HG03460 (cell line): ENCODE results near the gene MKX.

Experiments
- ATAC-seq: cut with Tn5 transposase; IDR thresholded peaks from one replicate; pipeline ENCODE4 v1.9.1; 2021; ENCODE audit not compliant: unreplicated experiment

Gene MKX, protein sequence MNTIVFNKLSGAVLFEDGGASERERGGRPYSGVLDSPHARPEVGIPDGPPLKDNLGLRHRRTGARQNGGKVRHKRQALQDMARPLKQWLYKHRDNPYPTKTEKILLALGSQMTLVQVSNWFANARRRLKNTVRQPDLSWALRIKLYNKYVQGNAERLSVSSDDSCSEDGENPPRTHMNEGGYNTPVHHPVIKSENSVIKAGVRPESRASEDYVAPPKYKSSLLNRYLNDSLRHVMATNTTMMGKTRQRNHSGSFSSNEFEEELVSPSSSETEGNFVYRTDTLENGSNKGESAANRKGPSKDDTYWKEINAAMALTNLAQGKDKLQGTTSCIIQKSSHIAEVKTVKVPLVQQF

DNA sequence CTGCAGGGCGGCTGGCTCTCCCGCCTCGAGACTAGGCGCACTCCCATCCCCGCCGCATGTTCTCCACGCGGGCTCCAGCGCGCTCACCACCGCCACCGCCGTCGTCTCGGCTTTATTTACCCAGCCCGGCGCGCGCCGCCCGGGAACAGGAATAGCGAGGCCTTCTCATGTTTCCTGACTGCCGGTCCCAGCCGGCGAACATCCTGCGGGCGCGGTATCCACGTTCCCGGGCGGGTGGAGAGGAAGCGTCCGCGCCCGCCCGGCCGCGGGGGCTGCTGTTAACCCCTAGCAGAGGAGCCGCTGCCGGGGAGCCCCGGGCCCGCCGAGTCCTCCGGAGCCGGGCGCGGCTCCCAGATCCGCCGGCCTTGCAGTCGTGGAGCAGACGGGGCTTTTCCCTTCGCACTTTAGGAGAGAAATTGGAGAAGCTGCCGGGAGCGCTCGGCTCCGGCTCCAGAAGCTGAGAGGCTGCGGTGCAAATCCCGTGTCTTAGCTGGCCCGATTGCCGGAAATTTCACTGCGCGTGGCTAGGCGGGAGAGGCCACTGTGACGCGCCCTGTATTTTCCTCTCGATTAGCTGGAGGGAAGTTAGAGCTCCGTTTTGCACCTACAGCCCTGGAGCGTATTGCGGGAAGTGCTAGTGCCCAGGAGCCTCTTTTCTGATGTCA is at the start of gene MKX:
MKX (minus strand) TSS at position 88 of the 665 bp plus-strand sequence. CDS start 2,404 bp downstream, outside the sequence.
- no peak for ATAC-seq

DNA sequence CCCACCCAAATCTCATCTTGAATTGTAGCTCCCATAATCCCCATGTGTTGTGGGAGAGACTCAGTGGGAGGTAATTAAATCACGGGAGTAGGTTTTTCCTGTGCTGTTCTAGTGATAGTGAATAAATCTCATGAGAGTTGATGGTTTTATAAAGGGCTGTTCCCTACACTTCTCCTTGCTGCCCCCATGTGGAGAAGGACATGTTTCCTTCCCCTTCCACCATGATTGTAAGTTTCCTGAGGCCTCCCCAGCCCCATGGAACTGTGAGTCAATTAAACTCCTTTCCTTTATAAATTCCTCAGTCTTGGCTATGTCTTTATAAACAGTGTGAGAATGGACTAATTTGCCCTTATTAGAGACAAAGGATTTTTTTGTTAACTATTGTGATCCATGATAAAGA is 48.5 kb upstream of the MKX start:
- no peak for ATAC-seq

DNA sequence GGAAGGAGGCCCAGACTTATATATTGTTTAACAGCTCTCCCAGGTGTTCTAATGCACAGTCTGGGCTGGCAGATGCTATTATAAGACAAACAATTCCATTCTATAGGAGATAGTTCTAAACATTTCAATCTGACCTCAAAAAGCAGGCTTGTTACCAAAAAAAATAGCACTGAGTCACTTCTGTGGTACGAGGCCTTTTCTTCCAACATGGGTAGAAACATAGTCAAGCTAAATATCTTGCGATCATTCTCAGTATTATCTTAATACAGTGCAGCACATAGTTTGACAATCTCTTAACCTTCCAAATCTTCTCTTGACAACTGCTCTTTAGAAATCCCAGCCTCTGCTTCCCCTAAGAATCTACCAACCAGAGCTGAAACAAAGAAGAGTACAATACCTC is 46.6 kb upstream of the MKX start:
- no peak for ATAC-seq

DNA sequence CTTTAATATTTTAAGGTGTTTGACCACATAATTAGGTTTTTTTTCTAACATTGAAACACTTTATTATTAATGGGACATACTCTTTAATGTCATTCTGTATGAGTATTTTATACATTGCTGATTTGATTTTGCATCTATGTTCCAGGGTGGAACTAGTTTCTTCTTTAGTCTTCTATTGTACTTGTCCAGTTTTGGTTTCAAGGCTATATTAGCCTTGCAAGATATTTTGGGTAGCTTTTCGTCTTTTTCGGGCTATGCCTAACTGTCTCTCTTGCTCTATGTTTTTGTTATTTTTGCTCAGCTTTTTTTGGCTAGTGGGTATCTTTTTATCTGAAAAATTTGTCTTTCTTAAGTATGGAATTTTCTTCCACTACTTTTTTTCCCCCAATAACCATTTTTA is 38.7 kb upstream of the MKX start:
- no peak for ATAC-seq

DNA sequence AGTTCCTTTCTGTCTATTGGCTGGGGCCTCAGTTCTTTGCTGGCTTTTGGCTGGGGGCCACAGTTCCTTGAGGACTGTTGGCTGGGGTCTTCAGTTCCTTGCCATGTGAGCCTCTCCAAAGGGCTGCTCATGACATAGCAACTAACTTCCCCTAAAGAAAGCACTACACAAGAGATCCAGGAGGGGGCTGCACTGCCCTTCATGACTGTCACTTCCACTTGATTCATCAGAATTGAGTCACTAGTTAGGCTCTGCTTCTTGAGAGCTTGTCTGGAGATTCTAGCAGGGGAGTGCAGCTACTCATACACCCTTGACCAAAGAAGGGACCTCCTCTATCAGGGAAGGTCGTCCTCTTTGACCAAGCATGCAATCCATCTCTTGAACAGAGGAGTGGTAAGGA is 38.0 kb upstream of the MKX start:
- ATAC-seq, result no peak

DNA sequence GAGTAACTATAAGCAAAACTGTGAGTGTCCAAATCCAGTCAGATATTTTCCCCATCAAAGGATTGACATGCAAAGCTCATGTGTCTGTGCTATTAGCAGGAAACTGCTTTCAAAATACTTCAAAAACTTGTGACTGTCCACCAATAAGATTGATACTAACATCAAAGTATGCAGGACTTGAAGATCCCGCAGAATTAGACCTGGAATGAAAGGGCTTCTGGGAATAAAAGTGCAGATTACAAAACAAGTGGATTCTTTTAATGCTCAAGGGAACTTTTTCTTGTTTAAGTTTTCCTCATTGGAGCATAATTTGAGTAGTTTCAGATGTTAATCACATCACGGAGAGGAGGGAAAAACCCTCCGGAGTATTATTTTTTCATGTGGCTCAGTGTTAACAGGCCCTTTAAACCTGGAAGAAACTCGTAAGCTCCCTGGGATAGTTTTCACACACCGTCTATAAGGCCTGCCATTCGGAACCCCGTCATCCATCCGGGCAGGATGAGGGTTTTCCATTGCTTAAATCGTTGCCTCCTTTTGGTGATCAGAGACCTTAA is 33.9 kb upstream of the MKX start:
- ATAC-seq, result no peak

DNA sequence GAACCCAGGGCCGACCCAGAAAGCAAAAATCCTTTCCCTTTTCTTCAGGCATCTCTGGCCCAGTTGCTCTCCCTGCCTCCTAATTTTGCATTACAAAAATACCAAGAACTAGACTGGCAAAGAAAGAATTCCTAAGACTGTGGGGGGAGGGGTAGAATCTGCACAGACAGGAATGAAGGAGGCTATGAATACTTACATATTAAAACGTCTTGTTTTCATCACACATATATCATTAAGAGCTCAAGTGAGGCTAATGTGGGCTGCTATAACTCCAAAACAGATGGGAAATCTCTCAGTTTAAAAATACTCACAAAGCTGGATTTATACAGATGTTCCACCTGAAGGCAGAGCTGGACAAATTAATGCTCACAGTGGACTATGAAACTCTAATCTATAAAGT is 29.2 kb upstream of the MKX start:
- no peak for ATAC-seq

DNA sequence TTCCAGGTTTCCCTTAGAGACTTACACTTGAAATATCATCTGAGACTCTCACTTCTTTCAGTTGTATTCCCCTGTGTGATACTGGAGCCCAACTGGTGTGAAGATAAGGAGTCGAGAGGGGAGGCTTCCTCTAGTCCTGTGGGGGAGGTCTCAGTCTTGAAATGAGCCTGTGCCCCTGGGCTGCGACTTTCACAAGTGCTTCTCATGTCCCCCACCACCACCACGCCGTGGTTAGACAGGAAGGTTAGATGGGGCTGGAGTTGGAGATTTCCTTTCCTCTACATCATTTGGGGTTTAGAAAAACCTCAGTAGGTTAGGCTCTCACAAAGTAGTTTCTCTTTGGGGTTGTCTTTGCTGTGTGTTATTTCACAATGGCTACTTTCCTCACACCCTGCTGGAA is 25.6 kb upstream of the MKX start:
- no peak for ATAC-seq

DNA sequence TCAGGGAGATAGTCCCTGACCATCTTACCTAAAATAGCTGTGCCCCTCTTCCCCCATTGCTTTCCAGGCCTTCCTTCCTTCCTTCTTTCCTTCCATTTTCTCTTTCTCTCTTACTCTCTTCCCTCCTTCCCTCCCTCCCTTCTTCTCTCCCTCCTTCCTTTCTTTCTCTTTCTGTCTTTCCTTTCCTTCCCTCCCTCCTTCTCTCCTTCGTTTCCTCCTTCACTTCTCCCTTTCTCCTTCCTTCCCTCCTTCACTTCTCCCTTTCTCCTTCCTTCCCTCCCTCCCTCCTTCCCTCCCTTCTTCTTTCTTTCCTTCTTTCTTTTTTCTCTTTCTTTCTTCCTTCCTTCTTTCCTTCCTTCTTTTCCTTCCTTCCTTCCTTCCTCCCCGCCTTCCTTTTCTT is 24.6 kb upstream of the MKX start:
- ATAC-seq, result no peak

DNA sequence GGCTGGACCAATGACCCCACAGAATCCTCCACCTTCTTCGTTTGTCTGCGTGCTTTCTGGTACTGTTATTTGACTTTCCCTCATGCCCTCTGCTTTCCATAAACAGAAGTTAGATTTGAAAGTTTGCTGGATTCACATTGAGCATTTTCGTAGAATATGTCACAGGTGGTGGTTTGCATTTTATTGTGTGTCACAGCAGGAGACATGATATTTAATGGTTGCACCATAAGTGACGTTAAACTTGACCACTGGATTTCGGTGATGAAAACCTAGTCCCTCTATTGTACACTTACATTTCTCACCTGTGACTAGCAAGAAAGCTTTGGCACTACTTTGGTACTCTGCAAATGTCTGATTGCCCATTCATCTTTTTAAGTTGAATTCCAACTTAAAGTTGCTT is 15.2 kb upstream of the MKX start:
- no peak for ATAC-seq

DNA sequence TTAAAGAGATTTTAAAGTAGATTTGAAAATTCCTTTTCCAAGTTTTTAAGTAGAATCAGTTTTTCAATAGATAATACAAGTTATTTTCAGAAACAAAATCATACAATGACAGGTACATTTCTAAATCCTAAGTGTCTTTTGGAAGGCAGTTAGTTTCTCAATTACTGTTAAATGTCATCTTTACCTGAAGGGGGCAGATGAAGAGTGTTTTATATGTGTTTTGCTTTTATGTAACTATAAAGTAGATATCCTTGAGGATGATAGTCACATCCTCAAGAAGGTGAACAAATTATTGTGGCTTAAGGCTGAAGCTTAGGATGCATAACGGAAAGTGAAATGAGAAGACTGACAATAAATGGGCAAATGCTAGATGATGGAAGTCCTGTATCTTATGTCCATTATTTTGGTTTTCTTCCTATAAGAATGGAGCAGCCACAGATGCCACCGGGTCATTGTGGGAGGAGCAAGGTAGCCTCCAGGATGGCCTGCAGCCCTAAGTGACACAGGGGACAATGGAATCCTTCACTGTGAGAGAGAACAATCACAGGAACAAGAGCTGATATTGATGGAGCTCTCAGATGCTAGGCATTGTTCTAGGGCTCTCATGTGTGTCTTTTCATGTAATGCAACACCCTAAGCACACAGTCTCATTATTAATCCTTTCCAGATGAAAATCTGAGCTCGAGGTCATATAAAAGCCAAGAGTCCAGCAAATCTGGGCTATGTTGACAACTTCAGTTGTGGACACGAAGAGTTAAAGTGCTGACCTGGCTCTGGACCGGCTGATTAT is 14.1 kb upstream of the MKX start:
- no peak for ATAC-seq

DNA sequence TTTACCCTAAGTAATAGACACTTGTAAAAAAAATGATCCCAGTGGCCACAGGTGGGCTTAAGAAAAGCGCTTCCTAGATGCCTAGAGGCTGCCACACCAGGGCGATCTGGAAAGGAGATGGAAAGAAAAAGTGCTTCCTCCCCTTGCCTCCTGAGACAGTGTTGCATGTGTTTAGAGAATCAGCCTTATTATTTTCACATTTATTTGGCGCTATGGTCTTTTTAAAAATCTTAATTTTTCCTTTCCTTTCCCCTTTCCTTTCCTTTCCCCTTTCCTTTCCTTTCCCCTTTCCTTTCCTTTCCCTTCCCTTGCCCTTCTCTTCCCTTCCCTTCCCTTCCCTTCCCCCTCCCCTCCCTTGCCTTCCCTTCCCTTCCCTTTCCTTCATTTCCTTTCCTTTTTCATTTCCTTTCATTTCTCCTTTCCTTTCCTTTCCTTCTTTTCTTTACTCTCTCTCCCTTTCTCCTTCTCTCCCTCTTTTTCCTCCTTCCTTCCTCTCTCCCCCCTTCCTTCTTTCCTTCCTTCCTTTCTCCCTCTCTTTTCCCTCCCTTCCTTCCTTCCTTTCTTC is 7.1 kb upstream of the MKX start:
- ATAC-seq, result no peak

DNA sequence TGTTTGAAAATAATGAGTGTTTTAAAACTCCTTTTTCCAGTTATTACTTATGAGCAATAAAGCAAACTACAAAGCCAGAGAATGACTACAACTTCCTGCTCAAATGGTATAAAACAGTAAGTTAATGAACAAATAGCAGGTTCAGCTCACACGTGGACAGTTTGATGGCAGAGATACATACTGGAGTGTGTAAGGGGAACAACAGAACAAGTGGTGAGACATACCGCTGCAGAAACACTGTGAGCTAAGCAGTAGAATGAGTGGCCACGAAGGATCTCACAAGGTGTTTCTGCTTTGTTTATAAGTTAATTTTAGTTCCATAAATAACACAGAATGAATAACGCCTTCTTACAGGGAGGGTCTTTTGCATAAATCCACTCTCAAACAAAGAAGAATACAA is 3.0 kb upstream of the MKX start:
- ATAC-seq, result no peak

DNA sequence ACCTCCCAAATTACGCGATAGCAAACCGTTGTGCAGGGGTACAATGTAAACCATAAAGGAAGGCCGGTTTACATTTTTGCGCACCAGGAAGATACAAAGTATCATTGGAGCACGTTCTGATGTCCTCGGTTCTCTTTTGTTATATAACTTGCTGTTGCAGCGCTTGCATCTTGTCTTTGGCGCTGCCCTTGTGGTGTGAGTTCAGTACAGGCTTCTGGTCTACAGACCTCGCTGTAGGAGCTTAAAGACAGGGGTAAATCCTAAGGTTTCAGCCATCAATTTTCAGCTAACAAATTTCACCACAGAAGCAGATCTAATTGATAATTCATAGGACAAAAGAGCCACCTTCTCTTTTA is 1.5 kb upstream of the MKX start:
- no peak for ATAC-seq

DNA sequence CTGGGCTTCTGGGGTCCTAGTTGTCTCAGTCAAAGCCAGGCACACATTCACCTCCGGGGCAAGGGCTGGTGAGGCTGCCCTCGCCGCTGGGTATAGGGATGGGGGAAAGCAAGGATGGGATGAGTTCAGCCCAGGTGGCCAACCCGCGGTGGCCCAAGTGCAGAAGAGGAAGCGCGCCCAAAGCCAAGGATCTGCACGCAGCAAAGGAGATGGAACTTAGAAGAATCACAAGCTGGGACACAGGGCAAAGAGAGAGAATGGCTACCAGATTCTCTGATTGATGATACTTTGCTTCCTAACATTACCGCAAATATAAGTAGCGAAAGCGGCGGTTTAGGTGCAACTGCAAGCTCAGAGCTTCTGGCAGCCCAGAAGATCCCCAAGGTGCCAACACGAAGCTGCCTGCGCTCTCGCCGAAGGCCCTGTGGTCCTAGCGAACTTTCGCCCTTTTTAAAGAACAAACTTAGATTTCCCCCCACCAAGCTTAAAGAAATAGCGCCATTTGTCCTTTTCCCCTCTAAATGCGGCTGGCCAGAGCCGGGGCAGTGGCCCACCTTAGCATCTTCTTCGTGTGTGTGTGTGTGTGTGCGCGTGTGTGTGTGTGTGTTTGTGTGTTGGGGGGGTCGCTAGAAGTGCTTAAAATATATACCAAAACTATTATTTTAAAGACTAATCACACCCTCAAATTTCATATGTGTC is 927 bp upstream of the MKX start:
- no peak for ATAC-seq

DNA sequence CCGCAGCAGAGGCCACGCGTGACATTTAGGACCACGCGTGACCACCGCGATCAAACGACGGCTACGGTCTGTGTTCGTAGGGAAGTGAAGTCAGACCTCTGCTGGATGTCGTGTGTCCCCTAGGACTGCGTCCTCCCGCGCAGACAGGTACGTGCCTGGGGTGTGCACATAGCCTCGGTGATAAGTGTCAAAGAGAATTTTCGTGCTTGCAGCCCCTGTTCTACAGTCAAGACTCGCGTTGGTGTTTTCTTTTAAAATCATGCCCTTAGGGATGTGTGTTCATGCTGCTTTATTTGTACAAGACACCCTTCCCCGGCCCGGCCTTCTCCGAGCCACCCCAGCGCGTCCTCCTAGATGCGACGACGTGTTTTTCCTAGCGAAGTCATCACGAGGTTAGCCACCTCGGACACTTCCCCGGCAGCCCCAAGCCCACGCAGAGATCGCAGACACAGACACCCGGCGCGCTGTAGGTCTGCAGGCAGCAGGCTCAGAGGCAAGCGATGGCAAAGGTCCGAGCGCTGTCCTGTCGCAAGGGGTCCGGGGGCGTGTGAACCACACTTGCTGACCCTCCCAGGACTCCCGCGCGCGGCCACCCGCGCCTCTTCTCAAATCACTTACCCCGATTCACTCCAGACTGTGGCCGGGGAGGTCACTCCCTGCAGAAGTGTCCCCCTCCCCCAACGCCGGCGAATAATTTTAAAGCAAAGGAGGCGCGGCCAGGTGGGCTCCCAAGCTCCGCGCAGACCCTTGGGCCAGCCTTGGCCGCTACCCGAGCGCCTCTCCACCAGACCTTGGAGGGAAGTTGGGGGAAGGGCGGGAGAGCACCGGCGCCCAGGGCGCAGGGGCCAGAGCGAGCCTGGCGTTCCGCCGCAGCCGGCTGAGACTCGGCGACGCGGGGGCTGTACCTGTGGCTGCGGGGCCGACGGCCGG is 552 bp downstream of the MKX start:
- no peak for ATAC-seq

DNA sequence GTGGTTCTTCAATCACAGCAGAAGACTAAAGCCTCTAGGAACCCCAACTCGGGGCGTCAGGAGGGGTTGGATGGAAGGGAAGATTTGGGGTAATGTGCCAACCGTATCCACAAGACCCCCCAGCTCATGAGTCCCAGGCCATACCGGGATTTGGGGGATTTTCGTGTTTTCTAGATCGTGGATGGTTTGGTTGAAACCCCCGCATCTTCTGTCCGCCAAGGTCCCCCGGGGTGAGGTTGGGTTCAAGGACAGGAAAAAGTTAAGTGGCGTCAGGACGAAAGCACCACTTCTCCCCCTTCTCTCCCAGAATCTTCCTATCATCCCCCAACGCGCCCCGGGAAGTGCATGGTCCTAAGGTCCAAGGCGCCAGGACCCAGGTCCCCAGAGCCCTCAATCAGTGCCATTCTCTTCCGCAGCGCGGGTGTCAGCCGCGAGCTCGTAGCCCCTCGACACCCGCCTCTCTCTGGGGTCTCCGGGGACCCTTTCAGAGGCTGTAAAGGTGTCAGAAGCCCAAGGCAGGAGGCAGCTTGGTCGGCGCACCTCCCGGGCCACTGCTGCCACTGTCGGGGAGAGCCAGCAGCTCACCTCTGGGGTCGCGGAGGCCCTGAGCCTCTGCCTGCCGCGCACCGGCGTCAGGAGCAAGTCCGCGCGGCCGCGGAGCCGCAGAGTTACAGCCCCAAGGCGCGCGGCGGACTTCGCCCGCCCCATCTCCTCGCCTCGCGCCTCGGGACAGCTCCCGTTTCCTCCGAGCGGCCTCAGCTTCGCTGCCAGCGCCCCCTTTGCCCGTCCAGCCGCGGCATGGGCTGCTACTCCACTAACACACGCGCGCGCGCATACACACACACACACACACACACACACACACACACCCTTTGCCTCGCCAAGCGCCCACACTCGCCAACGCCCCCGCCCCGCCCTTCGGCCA is 1.5 kb downstream of the MKX start:
- ATAC-seq, result no peak

DNA sequence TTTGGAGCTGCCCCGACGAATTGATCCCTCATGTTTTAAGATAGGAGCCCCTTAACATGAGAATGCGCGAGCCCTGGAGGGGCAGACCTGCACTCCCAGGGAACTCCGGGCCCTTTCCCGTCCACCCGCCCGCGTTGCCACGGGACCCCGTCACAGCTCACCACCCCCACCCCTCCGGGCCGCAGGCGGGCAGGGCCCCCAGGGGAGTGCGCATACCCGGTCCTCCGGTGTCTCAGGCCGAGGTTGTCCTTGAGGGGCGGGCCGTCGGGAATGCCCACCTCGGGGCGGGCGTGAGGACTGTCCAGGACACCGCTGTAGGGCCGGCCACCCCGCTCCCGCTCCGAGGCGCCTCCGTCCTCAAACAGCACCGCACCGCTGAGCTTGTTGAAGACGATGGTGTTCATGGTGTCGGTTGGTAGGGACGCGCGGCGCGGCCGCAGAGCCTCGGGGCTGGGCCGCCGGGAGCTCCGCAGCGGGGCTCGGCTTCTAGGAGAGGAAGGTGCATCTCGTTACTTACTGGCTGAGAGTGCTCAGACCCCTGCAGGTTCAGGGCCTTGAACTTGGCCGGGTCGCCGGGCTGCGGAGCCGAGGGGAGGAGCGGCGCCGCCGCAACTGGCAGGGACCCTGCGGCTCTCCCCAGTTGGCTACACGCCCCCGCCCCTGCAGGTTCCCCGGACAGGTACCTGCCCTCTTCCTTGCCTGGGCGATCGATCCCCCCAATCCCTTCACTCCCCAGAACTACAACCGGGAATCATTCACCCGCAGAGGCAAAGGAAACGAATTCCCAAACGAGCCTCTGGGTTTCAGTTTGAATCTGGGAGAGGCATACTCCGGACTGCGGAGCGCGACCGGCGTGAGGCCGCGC is 2.4 kb downstream of the MKX start:
- no peak for ATAC-seq
